Measurements from ENCODE around the gene AQP5. TPM values are rescaled to one million over a fixed set of nuclear protein-coding genes. Genes with fewer than 3 reads are reported as not detected.

The AQP5 gene
- total RNA-seq, 4 donors from 2014 or later = 7.8 TPM; not detected in 3

GRCh38 chr12:49939307-49939706, 22.4 kb upstream of the AQP5 start:
- no peak overlapping the region for H3K4me3 ChIP-seq
- H3K9me3 ChIP-seq = no peaks in the 10 kb centered on the region
- TF ChIP-seq, protein P1, sequence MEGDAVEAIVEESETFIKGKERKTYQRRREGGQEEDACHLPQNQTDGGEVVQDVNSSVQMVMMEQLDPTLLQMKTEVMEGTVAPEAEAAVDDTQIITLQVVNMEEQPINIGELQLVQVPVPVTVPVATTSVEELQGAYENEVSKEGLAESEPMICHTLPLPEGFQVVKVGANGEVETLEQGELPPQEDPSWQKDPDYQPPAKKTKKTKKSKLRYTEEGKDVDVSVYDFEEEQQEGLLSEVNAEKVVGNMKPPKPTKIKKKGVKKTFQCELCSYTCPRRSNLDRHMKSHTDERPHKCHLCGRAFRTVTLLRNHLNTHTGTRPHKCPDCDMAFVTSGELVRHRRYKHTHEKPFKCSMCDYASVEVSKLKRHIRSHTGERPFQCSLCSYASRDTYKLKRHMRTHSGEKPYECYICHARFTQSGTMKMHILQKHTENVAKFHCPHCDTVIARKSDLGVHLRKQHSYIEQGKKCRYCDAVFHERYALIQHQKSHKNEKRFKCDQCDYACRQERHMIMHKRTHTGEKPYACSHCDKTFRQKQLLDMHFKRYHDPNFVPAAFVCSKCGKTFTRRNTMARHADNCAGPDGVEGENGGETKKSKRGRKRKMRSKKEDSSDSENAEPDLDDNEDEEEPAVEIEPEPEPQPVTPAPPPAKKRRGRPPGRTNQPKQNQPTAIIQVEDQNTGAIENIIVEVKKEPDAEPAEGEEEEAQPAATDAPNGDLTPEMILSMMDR (IDR thresholded peaks at IDR 0.05) = no peak
- TF ChIP-seq EP300 (IDR thresholded peaks at IDR 0.05) (no peak), POLR2AphosphoS5 (IDR thresholded peaks at IDR 0.05) (no peak), POLR2A (IDR thresholded peaks at IDR 0.05) (no peak)

DNA sequence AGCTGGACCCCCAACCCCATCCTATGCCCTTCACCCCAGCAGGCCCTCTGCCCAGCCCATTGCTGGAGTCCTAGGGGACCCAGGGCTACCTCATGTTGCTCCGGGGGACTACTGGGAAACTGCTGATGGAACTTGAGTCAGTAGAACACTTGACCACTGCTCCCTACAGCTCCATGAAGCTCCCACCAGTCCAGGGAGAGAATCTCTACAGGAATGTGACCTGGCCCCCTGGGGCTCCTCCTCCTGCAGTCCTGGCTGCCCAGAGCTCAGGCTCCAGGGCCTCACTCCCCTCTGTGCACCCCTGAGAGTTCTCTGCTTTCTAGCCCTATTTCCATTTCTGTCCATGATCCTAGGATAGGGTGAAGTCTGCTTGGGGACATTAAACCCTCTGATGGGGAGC, 22.0 kb upstream of the AQP5 start:
- H3K4me3 ChIP-seq = no peak overlapping the region
- no peak overlapping the region for H3K27ac ChIP-seq
- TF ChIP-seq EP300 (IDR thresholded peaks at IDR 0.05) = no peak
- no peak for TF ChIP-seq POLR2A (IDR thresholded peaks at IDR 0.05)
- TF ChIP-seq, protein P1 (IDR thresholded peaks at IDR 0.05) = no peak
- no peak for TF ChIP-seq POLR2AphosphoS5 (IDR thresholded peaks at IDR 0.05)
- no peak for ATAC-seq
- H3K4me1 ChIP-seq = no peaks in the 10 kb centered on the region
- WGBS, 2 donors (ENCODE audit: low coverage in 1 of 2) = no CpG with 5 or more reads among the region's 1 CpG
- H3K9me3 ChIP-seq = no peaks in the 10 kb centered on the region
- no peaks in the 10 kb centered on the region for H3K27me3 ChIP-seq
- H3K36me3 ChIP-seq = no peaks in the 10 kb centered on the region

More at GRCh38 chr12:49939307-49939706, 22.4 kb upstream of the AQP5 start:
- Histone ChIP-seq H3K4me1 (no peaks in the 10 kb centered on the region), H3K27me3 (no peaks in the 10 kb centered on the region), H3K27ac (no peak overlapping the region), H3K36me3 (no peaks in the 10 kb centered on the region)
- ATAC-seq = no peak

DNA sequence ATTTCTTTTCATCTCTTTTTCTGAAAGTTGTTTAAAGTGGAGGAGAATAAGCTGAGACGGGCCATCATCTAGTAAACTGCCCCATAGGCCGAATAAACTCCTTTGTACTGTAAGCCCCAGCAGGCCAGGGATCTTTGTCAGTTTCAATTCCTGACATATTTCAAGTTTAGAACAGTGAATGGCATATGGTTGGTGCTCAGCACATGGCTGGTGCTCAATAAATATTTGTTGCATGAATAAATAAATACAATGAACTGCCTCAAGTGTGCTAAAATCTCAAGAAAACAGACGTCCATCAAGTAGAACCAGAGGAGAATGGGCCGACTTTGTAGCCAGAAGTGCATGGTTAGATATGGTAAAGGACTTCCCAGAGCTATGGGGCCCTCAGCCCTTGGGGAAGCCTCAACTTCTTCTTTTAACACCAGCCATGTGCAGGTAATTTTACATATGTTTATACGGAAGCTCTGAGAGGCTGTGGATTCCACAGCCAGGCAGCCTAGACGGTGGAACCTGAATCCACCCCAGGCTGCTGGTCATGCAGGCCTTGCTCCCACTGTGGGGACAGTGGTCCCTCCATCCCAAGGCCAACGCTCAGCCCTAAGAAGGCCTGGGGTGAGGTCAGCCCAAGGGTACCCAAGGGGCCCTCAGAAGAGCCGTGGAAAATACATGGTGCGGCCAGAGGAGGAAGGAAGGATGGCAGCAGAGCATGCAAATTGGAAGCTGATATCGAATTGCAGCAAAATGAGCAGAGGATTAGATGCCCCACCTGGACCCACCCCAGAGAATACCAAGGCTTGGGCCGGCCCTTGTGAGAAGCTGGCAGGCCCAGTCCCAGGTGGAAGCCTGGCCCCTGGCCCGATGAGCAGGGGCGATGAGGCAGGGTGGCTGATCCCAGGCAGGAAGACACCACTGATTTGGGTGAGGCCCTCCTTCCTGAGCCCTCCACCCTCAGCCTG, 19.8 kb upstream of the AQP5 start:
- Histone ChIP-seq H3K36me3 (no peaks in the 10 kb centered on the region), H3K27me3 (no peaks in the 10 kb centered on the region), H3K27ac (no peak overlapping the region), H3K4me1 (peaks cover 0 to 11% (median 0%) of the 10 kb centered on the region in 3 donors), H3K9me3 (no peaks in the 10 kb centered on the region), H3K4me3 (no peak overlapping the region)
- WGBS, 2 donors (ENCODE audit: low coverage in 1 of 2) = 70 to 77% methylated on average over 4 to 5 of the region's 13 CpGs
- TF ChIP-seq POLR2AphosphoS5 (IDR thresholded peaks at IDR 0.05) = no peak
- no peak for TF ChIP-seq POLR2A (IDR thresholded peaks at IDR 0.05)
- TF ChIP-seq EP300 (IDR thresholded peaks at IDR 0.05) = no peak
- TF ChIP-seq, protein P1 (IDR thresholded peaks at IDR 0.05) = no peak
- ATAC-seq = no peak

GRCh38 chr12:49942512-49942893, 19.2 kb upstream of the AQP5 start:
- WGBS, 2 donors (ENCODE audit: low coverage in 1 of 2) = 79 to 94% methylated on average over 2 of the region's 3 CpGs
- Histone ChIP-seq H3K36me3 (no peaks in the 10 kb centered on the region), H3K27ac (no peak overlapping the region), H3K4me3 (no peak overlapping the region), H3K9me3 (no peaks in the 10 kb centered on the region), H3K27me3 (no peaks in the 10 kb centered on the region), H3K4me1 (peaks cover 0 to 11% (median 0%) of the 10 kb centered on the region in 3 donors)
- no peak for TF ChIP-seq POLR2A (IDR thresholded peaks at IDR 0.05)
- no peak for ATAC-seq

DNA sequence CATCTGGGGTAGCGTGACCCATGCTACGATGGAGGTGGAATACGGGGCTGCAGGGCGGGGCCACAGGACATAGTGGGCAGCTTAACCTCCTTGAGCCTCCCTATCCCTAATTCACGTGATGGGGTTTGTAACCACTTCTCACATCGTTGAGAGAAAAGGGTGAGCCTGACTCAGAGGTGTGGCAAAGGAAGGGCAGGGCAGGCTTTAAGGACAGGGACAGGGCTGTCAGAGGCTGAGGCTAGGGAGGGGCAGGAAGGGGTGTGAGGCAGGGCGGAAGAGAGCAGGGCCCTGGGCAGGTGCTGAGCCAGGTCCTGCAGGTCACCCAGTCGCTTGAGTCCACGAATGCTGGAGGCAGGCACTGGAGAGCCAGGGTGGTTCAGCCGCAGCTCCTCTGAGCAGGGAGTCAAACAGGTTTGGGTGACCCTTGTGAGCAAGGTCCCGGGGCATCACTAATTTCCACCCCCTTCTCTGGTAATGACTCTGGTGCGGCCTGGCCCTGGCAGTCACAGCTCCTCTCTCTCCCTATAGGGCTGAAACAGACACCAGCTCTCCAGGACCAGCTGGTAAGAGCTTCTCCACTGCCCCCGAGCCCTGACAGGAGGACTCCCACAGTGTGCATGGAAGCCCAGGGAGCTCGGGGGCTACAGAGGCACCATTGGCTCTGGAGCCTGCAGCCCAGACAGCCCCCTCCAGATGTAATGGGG, 18.6 kb upstream of the AQP5 start:
- TF ChIP-seq POLR2A (IDR thresholded peaks at IDR 0.05) = no peak
- TF ChIP-seq POLR2AphosphoS5 (IDR thresholded peaks at IDR 0.05) = no peak
- no peak for TF ChIP-seq EP300 (IDR thresholded peaks at IDR 0.05)
- TF ChIP-seq, protein P1 (IDR thresholded peaks at IDR 0.05) = no peak
- Histone ChIP-seq H3K9me3 (no peaks in the 10 kb centered on the region), H3K27me3 (no peaks in the 10 kb centered on the region), H3K4me3 (no peak overlapping the region), H3K4me1 (peaks cover 0 to 11% (median 0%) of the 10 kb centered on the region in 3 donors), H3K27ac (no peak overlapping the region), H3K36me3 (no peaks in the 10 kb centered on the region)
- WGBS, 2 donors (ENCODE audit: low coverage in 1 of 2) = 74 to 82% methylated on average over 9 to 10 of the region's 14 CpGs
- ATAC-seq = no peak

Data from gastroesophageal sphincter (tissue), 4 donors.